ENCODE measurements around the gene YIF1A. TPM values are rescaled to one million over a fixed set of nuclear protein-coding genes. Genes with fewer than 3 reads are reported as not detected.

Gene YIF1A
- total and polyA plus RNA-seq, 2 of the 4 experiments (the other 2 are of a cell fraction) = 128 to 207 TPM

DNA sequence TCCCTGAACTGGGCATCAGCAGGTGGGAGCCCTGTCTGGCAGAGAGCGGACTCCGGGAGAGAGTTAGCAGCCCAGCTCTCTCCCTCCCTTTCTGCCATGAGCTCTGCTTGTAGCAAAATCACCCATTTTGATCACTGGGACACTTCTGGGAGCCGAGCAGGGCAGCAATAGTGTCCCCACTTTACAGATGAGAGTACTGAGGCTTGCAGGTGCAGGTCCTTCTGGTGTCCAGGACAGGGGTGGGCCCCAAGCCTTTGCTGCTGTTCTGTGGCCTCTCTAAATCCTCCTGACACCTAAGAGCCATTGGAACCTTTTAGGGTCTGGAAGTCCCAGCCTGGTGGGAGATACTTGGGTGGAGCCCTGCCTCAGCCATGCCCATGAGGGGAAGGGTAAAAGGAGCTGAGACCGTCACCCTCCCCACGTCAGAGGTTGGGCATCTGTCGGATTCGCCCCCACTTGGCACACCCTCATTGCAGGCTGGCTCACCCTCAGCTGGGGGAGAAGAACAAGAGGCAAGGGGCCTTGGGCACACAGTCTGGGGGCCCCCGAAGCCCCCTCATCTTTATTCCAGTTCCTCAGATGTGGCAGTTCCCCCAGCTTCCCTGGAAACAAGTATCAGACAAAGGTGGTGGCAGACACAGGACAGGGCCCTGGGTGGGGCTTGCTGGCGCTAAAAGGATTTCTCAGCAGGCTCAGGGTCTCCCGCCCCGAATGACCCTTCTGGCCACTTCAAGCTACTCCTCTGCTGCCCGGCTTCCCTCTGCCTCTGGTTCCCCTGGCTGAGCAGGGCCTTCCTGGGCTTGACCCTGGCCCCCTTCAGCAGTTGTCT is 42.8 kb upstream of the YIF1A start:
- H2BK20ac ChIP-seq (ENCODE audit: low read depth, low read length) = no peak overlapping the region
- ChIA-PET POLR2A (ENCODE audit: unreplicated experiment) (interaction anchor here (0.6 kb wide), 1 partner anchor 1129 kb away, joined by 3 read pairs; no protein-coding TSS in a partner anchor), CTCF (no interaction called here)
- in situ Hi-C loops (cut with MboI; ENCODE audit: low sequenced_read_pairs) (no loop called here), intact Hi-C loops (cut with micrococcal nuclease) (no loop called here), dilution Hi-C loops (cut with HindIII; ENCODE audit: low sequenced_read_pairs, unreplicated experiment) (no loop called here)
- H2BK120ac ChIP-seq (ENCODE audit: low read depth, low read length) = no peak overlapping the region
- no peak overlapping the region for H2BK15ac ChIP-seq (ENCODE audit: low read depth, low read length)
- ATAC-seq (ENCODE audit: low read depth) = no peak
- no peak overlapping the region for H3K14ac ChIP-seq (replicated peaks; ENCODE audit: low read depth, low read length)
- no peak for DNase-seq
- TF ChIP-seq SMC3 (IDR thresholded peaks at IDR 0.05; ENCODE audit: low read depth, low read length) = no peak
- no peak for TF ChIP-seq CEBPB (IDR thresholded peaks at IDR 0.05; ENCODE audit: low read depth, low read length)
- no peak for TF ChIP-seq CHD1 (IDR thresholded peaks at IDR 0.05; ENCODE audit: low read depth, low read length)
- no peak overlapping the region for H3K27ac ChIP-seq (ENCODE audit: insufficient read depth, low read length)
- H3K4ac ChIP-seq (ENCODE audit: low read depth, low read length) = no peak overlapping the region
- H3K9me3 ChIP-seq (ENCODE audit: control insufficient read depth, insufficient read depth, low read length) = no peaks in the 10 kb centered on the region
- H3K36me3 ChIP-seq (ENCODE audit: control insufficient read depth, insufficient read depth, low read length) = peaks cover 18% of the 10 kb centered on the region
- 79% methylated on average over 4 of the region's 12 CpGs; no CpG with 5 or more reads in 1 of the 2 experiments for WGBS, 2 experiments (ENCODE audit: extremely low coverage in 2 of 2, insufficient read length in 1 of 2)
- H3K4me3 ChIP-seq (ENCODE audit: insufficient read depth, low read depth, low read length) = no peak overlapping the region
- H3K9ac ChIP-seq (ENCODE audit: low read depth, low read length) = no peak overlapping the region
- H4K91ac ChIP-seq (ENCODE audit: insufficient read depth, low read depth, low read length) = no peak overlapping the region
- no peak overlapping the region for H2AK5ac ChIP-seq (ENCODE audit: low read depth, low read length)
- H3K4me1 ChIP-seq (ENCODE audit: control insufficient read depth, insufficient read depth, low read length) = peaks cover 28% of the 10 kb centered on the region
- H3K9me1 ChIP-seq (ENCODE audit: insufficient read depth, low read length) = peaks cover 10% of the 10 kb centered on the region
- no peak overlapping the region for H2BK5ac ChIP-seq (ENCODE audit: low read depth, low read length, poor library complexity, severe bottlenecking)
- H3K56ac ChIP-seq (ENCODE audit: extremely low read depth, insufficient read depth, low read length) = no peak overlapping the region
- no peak overlapping the region for H2AFZ ChIP-seq (replicated peaks; ENCODE audit: low read length, poor library complexity)
- H3K18ac ChIP-seq (ENCODE audit: low read depth, low read length) = no peak overlapping the region
- H4K20me1 ChIP-seq (ENCODE audit: insufficient read depth, low read length) = peaks cover 9% of the 10 kb centered on the region; the same call in 1 of the 2 replicates
- no peaks in the 10 kb centered on the region for H3K27me3 ChIP-seq (ENCODE audit: control insufficient read depth, insufficient read depth, low read length)
- H4K8ac ChIP-seq (ENCODE audit: low read depth in 2 of 2, low read length in 2 of 2) = no peak overlapping the region
- no TSS peak for BruUV-seq (replicated peaks)
- H4K5ac ChIP-seq (ENCODE audit: low read depth, low read length) = no peak overlapping the region
- no peak overlapping the region for H3K4me2 ChIP-seq (ENCODE audit: low read depth, low read length)
- H2AK9ac ChIP-seq (replicated peaks; ENCODE audit: low read depth, low read length, poor library complexity) = no peak overlapping the region
- H3K23ac ChIP-seq (ENCODE audit: low read depth, low read length) = no peak overlapping the region
- peaks cover 5 to 53% of the 10 kb centered on the region in 2 experiments for H3K79me1 ChIP-seq (ENCODE audit: low read depth in 1 of 2, low read length in 2 of 2)
